IPS-18c (cell line): ENCODE data around the gene PTPRG.
"Not testable (repeated sequence)": the region's sequence is repeated elsewhere in the genome, so short reads cannot be mapped to it uniquely, and the experiment has no call there.

Experiments used
- H3K4me3 ChIP-seq: 2 replicates; pipeline ENCODE4 v1.7.0; 2013; ENCODE audit warnings: low read depth, mild to moderate bottlenecking, low read length, moderate library complexity; ENCODE audit not compliant: insufficient read depth
- H3K9me3 ChIP-seq: one replicate; pipeline ENCODE4 v1.6.1; 2013; ENCODE audit warnings: mild to moderate bottlenecking, low read length, moderate library complexity; ENCODE audit not compliant: control insufficient read depth, insufficient read depth

Gene PTPRG

GRCh38 chr3:61736506-61736905, 175.1 kb downstream of the PTPRG start:
- no peak overlapping the region for H3K4me3 ChIP-seq
- H3K9me3 ChIP-seq, result no peaks in the 10 kb centered on the region

GRCh38 chr3:61739640-61740039, 178.3 kb downstream of the PTPRG start:
- Histone ChIP-seq H3K4me3 (no peak overlapping the region), H3K9me3 (no peaks in the 10 kb centered on the region)

GRCh38 chr3:61740494-61740893, 179.1 kb downstream of the PTPRG start:
- no peaks in the 10 kb centered on the region for H3K9me3 ChIP-seq
- H3K4me3 ChIP-seq, result no peak overlapping the region

- no peak overlapping the region for H3K4me3 ChIP-seq
These were observed 180.2 kb downstream of the PTPRG start for GRCh38 chr3:61741551-61741950.

GRCh38 chr3:61742006-61742405, 180.6 kb downstream of the PTPRG start:
- Histone ChIP-seq H3K9me3 (no peaks in the 10 kb centered on the region), H3K4me3 (no peak overlapping the region)

More at GRCh38 chr3:61741551-61741950, 180.2 kb downstream of the PTPRG start:
- H3K9me3 ChIP-seq, result no peaks in the 10 kb centered on the region

- Histone ChIP-seq H3K9me3 (no peaks in the 10 kb centered on the region), H3K4me3 (no peak overlapping the region)
These were observed 181.7 kb downstream of the PTPRG start for GRCh38 chr3:61743067-61743466.

- H3K9me3 ChIP-seq, result no peaks in the 10 kb centered on the region
- no peak overlapping the region for H3K4me3 ChIP-seq
These were observed 182.4 kb downstream of the PTPRG start for GRCh38 chr3:61743686-61744242.

GRCh38 chr3:61748288-61748687, 186.9 kb downstream of the PTPRG start:
- no peak overlapping the region for H3K4me3 ChIP-seq

GRCh38 chr3:61750766-61751165, 189.4 kb downstream of the PTPRG start:
- Histone ChIP-seq H3K4me3 (no peak overlapping the region), H3K9me3 (no peaks in the 10 kb centered on the region)

More at GRCh38 chr3:61748288-61748687, 186.9 kb downstream of the PTPRG start:
- H3K9me3 ChIP-seq, result no peaks in the 10 kb centered on the region

- H3K4me3 ChIP-seq, result no peak overlapping the region
These were observed 197.5 kb downstream of the PTPRG start for GRCh38 chr3:61758839-61759238.

GRCh38 chr3:61760783-61761182, 199.4 kb downstream of the PTPRG start:
- not testable (repeated sequence) for H3K4me3 ChIP-seq, H3K9me3 ChIP-seq

More at GRCh38 chr3:61758839-61759238, 197.5 kb downstream of the PTPRG start:
- no peaks in the 10 kb centered on the region for H3K9me3 ChIP-seq

- H3K4me3 ChIP-seq, result no peak overlapping the region
These were observed 200.5 kb downstream of the PTPRG start for GRCh38 chr3:61761694-61762430.

GRCh38 chr3:61765157-61765876, 203.9 kb downstream of the PTPRG start:
- Histone ChIP-seq H3K9me3 (no peaks in the 10 kb centered on the region), H3K4me3 (no peak overlapping the region)

More at GRCh38 chr3:61761694-61762430, 200.5 kb downstream of the PTPRG start:
- H3K9me3 ChIP-seq, result no peaks in the 10 kb centered on the region

- Histone ChIP-seq H3K9me3 (no peaks in the 10 kb centered on the region), H3K4me3 (no peak overlapping the region)
These were observed 207.1 kb downstream of the PTPRG start for GRCh38 chr3:61768284-61769037.

GRCh38 chr3:61769266-61769990, 208.1 kb downstream of the PTPRG start:
- Histone ChIP-seq H3K9me3 (no peaks in the 10 kb centered on the region), H3K4me3 (no peak overlapping the region)

GRCh38 chr3:61771976-61772375, 210.6 kb downstream of the PTPRG start:
- H3K9me3 ChIP-seq, result no peaks in the 10 kb centered on the region
- H3K4me3 ChIP-seq, result no peak overlapping the region

- Histone ChIP-seq H3K4me3 (no peak overlapping the region), H3K9me3 (no peaks in the 10 kb centered on the region)
These were observed 211.1 kb downstream of the PTPRG start for GRCh38 chr3:61772456-61772855.
